Loucy (cell line): Measurements from ENCODE around the gene ATPAF2.

Experiments
- EZH2phosphoT487 ChIP-seq: fragments of 200-600 bp; IDR thresholded peaks from 2 replicates; pipeline ENCODE4 v1.6.1; 2018; ENCODE audit warnings: antibody characterized with exemption, mild to moderate bottlenecking, moderate library complexity, borderline replicate concordance
- TF ChIP-seq, protein P1 (sequence below): fragments of 200-600 bp; sonication (generic); conservative IDR thresholded peaks from 2 replicates; pipeline ENCODE4 v1.5.1; 2014; ENCODE audit warnings: mild to moderate bottlenecking, antibody characterized with exemption, low read length

DNA sequence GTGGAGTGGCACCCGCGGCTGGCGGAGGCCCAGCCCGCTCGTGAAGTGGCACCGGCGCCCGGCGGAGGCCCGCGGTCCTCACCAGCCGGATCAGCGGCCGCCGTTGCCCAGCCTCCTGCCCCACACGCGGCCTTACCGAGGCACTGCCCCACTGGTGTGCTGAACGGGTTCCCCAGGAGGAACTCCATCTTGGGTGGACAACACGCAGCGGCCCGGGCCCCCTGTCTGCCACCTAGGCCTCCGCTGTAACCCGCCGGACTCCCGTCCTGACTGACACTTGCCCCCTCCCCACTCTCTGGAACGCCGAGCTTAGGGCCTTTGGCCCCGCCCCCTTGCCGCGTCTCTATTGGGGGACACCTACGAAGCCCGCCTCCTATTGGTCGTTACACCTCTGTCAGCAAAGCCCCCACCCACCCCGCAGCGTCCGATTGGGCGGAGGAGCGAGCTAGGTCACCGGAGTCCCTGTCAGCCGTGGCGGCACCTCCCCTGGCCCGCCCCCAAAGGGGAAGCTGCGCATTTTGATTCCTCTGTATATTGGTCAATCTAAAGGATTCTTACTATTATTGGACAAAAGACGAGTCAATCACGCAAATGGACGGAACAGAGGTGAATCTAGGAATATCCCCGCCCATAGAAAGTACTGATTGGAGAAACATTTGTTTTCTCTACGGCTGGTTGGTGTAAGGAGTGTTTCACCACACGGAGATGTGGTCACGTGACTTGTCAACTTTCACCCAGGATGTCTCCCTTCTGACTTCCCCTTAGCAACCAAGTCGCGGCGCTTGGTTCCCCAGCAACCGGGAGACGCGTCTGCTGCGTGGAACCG lies 66.6 kb downstream of the ATPAF2 start, which contains the start of the genes DRC3 and TOM1L2:
- TF ChIP-seq, protein P1, sequence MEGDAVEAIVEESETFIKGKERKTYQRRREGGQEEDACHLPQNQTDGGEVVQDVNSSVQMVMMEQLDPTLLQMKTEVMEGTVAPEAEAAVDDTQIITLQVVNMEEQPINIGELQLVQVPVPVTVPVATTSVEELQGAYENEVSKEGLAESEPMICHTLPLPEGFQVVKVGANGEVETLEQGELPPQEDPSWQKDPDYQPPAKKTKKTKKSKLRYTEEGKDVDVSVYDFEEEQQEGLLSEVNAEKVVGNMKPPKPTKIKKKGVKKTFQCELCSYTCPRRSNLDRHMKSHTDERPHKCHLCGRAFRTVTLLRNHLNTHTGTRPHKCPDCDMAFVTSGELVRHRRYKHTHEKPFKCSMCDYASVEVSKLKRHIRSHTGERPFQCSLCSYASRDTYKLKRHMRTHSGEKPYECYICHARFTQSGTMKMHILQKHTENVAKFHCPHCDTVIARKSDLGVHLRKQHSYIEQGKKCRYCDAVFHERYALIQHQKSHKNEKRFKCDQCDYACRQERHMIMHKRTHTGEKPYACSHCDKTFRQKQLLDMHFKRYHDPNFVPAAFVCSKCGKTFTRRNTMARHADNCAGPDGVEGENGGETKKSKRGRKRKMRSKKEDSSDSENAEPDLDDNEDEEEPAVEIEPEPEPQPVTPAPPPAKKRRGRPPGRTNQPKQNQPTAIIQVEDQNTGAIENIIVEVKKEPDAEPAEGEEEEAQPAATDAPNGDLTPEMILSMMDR, result no peak
- TF ChIP-seq EZH2phosphoT487, result no peak
